Suprapubic skin (tissue), 4 donors: ENCODE results near the gene WWC2. TPM values are rescaled to one million over a fixed set of nuclear protein-coding genes. Genes with fewer than 3 reads are reported as not detected.

Experiments used
- DNase-seq, 2 donors: peaks; one replicate each; pipeline ENCODE4 v3.0.0-alpha.2; 2019; ENCODE audit warnings: low spot score in 2 of 2
- H3K27ac ChIP-seq: fragments of 200-600 bp; sonication (generic); one replicate; pipeline ENCODE4 v1.5.1; 2019
- H3K27me3 ChIP-seq: fragments of 200-600 bp; sonication (generic); one replicate; pipeline ENCODE4 v1.5.1; 2019
- H3K36me3 ChIP-seq: fragments of 200-600 bp; sonication (generic); one replicate; pipeline ENCODE4 v1.5.1; 2019
- H3K4me1 ChIP-seq: fragments of 200-600 bp; sonication (generic); one replicate; pipeline ENCODE4 v1.5.1; 2019
- H3K4me3 ChIP-seq: fragments of 200-600 bp; sonication (generic); one replicate; pipeline ENCODE4 v1.5.1; 2019; ENCODE audit warnings: mild to moderate bottlenecking
- H3K9me3 ChIP-seq: fragments of 200-600 bp; sonication (generic); one replicate; pipeline ENCODE4 v1.5.1; 2019
- CTCF ChIP-seq, 2 donors: fragments of 200-600 bp in 1 of 2; fragments of 450-650 bp in 1 of 2; sonication (generic) in 1 of 2; IDR thresholded peaks; one replicate each; pipeline ENCODE4 v1.5.1; 2016 to 2019; ENCODE audit warnings: antibody characterized with exemption in 2 of 2, mild to moderate bottlenecking in 1 of 2, moderate library complexity in 1 of 2
- EP300 ChIP-seq: sonication (generic); formaldehyde crosslinking; IDR thresholded peaks from one replicate; pipeline ENCODE4 v1.6.1; 2017; ENCODE audit warnings: antibody characterized with exemption
- POLR2A ChIP-seq, 2 donors: fragments of 450-650 bp; IDR thresholded peaks; one replicate each; pipeline ENCODE4 v1.6.1; 2017; ENCODE audit warnings: antibody characterized with exemption in 2 of 2, mild to moderate bottlenecking in 2 of 2, moderate library complexity in 2 of 2
- POLR2AphosphoS5 ChIP-seq, 3 donors: sonication (generic); formaldehyde crosslinking; IDR thresholded peaks; one replicate each; pipeline ENCODE4 v1.6.1; 2017; ENCODE audit warnings: antibody characterized with exemption in 3 of 3
- WGBS: methylation state at CpG from one replicate; pipeline ENCODE4 v1.1.5; 2018; 5-methylcytosine and 5-hydroxymethylcytosine counted together
- total RNA-seq, 4 donors: library from RNA; depleted of rRNA; stranded (reverse); fragments of >200 nt; gene quantifications; one replicate each; pipeline ENCODE4 v1.1.0, GENCODE V29; 2016

Gene WWC2
- total RNA-seq, 4 donors from 2014 or later: 9.2 to 30.4 (median 15.2) TPM

DNA sequence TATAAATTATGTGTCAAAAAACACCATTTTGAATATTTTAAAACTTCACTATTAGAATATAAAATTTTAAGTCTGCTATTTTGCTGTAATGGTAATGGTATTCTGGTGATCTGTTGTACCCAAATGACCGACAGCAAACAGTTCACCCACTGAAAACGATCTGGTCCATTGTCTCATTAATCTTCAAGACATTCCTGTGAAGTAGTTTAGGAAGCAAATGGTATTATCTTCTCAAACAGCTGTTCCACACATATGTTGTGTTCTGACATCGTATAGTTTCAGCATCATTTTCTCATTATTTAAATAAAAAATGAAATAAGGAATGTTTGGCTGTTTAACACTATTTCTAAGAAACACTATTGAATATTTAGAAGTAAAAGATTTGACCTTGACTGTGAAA, 98.1 kb downstream of the WWC2 start:
- WGBS: 84% methylated on average over 3 of the region's 3 CpGs
- no peaks in the 10 kb centered on the region for H3K27me3 ChIP-seq
- TF ChIP-seq POLR2A (IDR thresholded peaks at IDR 0.05) (no peak), EP300 (no peak)

GRCh38 chr4:183200453-183200852, 101.4 kb downstream of the WWC2 start:
- DNase-seq: no peak
- no peaks in the 10 kb centered on the region for H3K4me1 ChIP-seq
- no peaks in the 10 kb centered on the region for H3K27me3 ChIP-seq
- H3K27ac ChIP-seq: no peak overlapping the region
- no peaks in the 10 kb centered on the region for H3K9me3 ChIP-seq
- H3K4me3 ChIP-seq: no peak overlapping the region
- 11% methylated on average over 4 of the region's 4 CpGs for WGBS
- no peaks in the 10 kb centered on the region for H3K36me3 ChIP-seq
- no peak for TF ChIP-seq POLR2A (IDR thresholded peaks at IDR 0.05)
- no peak for TF ChIP-seq EP300
- TF ChIP-seq POLR2AphosphoS5 (IDR thresholded peaks at IDR 0.05): no peak
- no peak for TF ChIP-seq CTCF (IDR thresholded peaks at IDR 0.05)

More for the DNA sequence above, 98.1 kb downstream of the WWC2 start:
- H3K4me1 ChIP-seq: peaks cover 3% of the 10 kb centered on the region
- no peaks in the 10 kb centered on the region for H3K36me3 ChIP-seq
- no peaks in the 10 kb centered on the region for H3K9me3 ChIP-seq
- H3K27ac ChIP-seq: no peak overlapping the region
- no peak overlapping the region for H3K4me3 ChIP-seq
- DNase-seq: no peak

DNA sequence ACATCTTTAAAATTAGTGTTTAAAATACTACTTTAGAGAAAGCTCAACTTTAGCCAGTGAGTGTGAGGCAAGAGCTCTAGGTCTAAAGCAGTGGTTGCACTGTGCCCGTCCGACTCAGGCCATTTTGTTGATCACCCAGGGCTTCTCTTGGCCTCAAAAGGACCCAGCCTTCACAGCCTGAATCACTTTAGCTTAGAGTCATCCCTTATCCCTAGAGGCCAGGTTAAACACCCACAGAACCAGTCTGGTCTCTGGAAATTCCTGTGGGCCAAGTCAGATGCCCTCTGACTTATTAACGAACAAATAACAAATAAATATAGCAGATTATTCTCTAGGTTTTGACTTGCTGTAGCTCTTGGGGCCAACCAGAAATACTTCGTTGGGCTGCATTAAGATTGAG, 102.3 kb downstream of the WWC2 start:
- no peaks in the 10 kb centered on the region for H3K27me3 ChIP-seq
- H3K9me3 ChIP-seq: no peaks in the 10 kb centered on the region
- WGBS: 91% methylated on average over 4 of the region's 4 CpGs
- DNase-seq: no peak
- H3K27ac ChIP-seq: no peak overlapping the region
- no peak overlapping the region for H3K4me3 ChIP-seq
- H3K36me3 ChIP-seq: no peaks in the 10 kb centered on the region
- H3K4me1 ChIP-seq: no peaks in the 10 kb centered on the region
- TF ChIP-seq POLR2AphosphoS5 (IDR thresholded peaks at IDR 0.05) (no peak), POLR2A (IDR thresholded peaks at IDR 0.05) (no peak), EP300 (no peak), CTCF (IDR thresholded peaks at IDR 0.05) (no peak)

- Histone ChIP-seq H3K4me3 (no peak overlapping the region), H3K9me3 (no peaks in the 10 kb centered on the region), H3K27me3 (no peaks in the 10 kb centered on the region), H3K36me3 (no peaks in the 10 kb centered on the region), H3K4me1 (no peaks in the 10 kb centered on the region), H3K27ac (no peak overlapping the region)
- no peak for DNase-seq
- WGBS: 82% methylated on average over 2 of the region's 2 CpGs
- TF ChIP-seq POLR2A (IDR thresholded peaks at IDR 0.05) (no peak), CTCF (IDR thresholded peaks at IDR 0.05) (no peak), EP300 (no peak)
Measured at GRCh38 chr4:183202523-183202922, 103.5 kb downstream of the WWC2 start.

GRCh38 chr4:183204793-183205192, 105.7 kb downstream of the WWC2 start:
- no peak for TF ChIP-seq CTCF (IDR thresholded peaks at IDR 0.05)
- TF ChIP-seq EP300: no peak
- Histone ChIP-seq H3K27me3 (no peaks in the 10 kb centered on the region), H3K27ac (no peak overlapping the region), H3K4me1 (no peaks in the 10 kb centered on the region), H3K4me3 (no peak overlapping the region), H3K9me3 (no peaks in the 10 kb centered on the region), H3K36me3 (peaks cover 6% of the 10 kb centered on the region)
- no peak for DNase-seq
- 98% methylated on average over 2 of the region's 2 CpGs for WGBS

- DNase-seq: no peak
- no peak for TF ChIP-seq EP300
- TF ChIP-seq CTCF (IDR thresholded peaks at IDR 0.05): no peak
- no peak for TF ChIP-seq POLR2A (IDR thresholded peaks at IDR 0.05)
- no peak for TF ChIP-seq POLR2AphosphoS5 (IDR thresholded peaks at IDR 0.05)
- no peaks in the 10 kb centered on the region for H3K9me3 ChIP-seq
- H3K4me1 ChIP-seq: no peaks in the 10 kb centered on the region
- peaks cover 6% of the 10 kb centered on the region for H3K36me3 ChIP-seq
- no peaks in the 10 kb centered on the region for H3K27me3 ChIP-seq
- no peak overlapping the region for H3K27ac ChIP-seq
- H3K4me3 ChIP-seq: no peak overlapping the region
- WGBS: 84% methylated on average over 1 of the region's 2 CpGs
Measured at GRCh38 chr4:183205193-183205592, 106.1 kb downstream of the WWC2 start.
